Bronchial epithelial cell (primary cell): ENCODE measurements around the gene NUP62CL. TPM values are rescaled to one million over a fixed set of nuclear protein-coding genes. Genes with fewer than 3 reads are reported as not detected.

Experiments used
- DNase-seq: peaks from one replicate; pipeline ENCODE4 v3.0.0-alpha.2; 2010; ENCODE audit warnings: low read depth
- FAIRE-seq: peaks from 2 replicates; lab custom pipeline; 2011; peaks lifted over from hg19 to GRCh38; lab: Jason Lieb, UNC
- H3K27me3 ChIP-seq: 2 replicates; pipeline ENCODE4 v1.5.1; 2011; ENCODE audit warnings: low read length; ENCODE audit not compliant: control insufficient read depth, insufficient read depth
- H3K36me3 ChIP-seq: 2 replicates; pipeline ENCODE4 v1.5.1; 2011; ENCODE audit warnings: low read length; ENCODE audit not compliant: control insufficient read depth, insufficient read depth
- H3K4me3 ChIP-seq: 2 replicates; pipeline ENCODE4 v1.5.1; 2011; ENCODE audit warnings: mild to moderate bottlenecking, low read depth, low read length, control low read depth
- total RNA-seq: library from RNA; depleted of rRNA; stranded (reverse); fragments of >200 nt; gene quantifications from 2 replicates; pipeline ENCODE4 v1.2.1, GENCODE V29; 2014
- TF ChIP-seq, protein P1 (sequence below): IDR thresholded peaks from 2 replicates; pipeline ENCODE4 v1.5.1; 2011; ENCODE audit warnings: mild to moderate bottlenecking, moderate library complexity, low read length, control low read depth, inconsistent platforms; ENCODE audit not compliant: insufficient read depth, severe bottlenecking

The NUP62CL gene
- total RNA-seq, 1 donor from 2014 or later, result 3.9 TPM

- FAIRE-seq (no peak), DNase-seq (peak; percentile 6)
- no peaks in the 10 kb centered on the region for H3K36me3 ChIP-seq
- TF ChIP-seq, protein P1, sequence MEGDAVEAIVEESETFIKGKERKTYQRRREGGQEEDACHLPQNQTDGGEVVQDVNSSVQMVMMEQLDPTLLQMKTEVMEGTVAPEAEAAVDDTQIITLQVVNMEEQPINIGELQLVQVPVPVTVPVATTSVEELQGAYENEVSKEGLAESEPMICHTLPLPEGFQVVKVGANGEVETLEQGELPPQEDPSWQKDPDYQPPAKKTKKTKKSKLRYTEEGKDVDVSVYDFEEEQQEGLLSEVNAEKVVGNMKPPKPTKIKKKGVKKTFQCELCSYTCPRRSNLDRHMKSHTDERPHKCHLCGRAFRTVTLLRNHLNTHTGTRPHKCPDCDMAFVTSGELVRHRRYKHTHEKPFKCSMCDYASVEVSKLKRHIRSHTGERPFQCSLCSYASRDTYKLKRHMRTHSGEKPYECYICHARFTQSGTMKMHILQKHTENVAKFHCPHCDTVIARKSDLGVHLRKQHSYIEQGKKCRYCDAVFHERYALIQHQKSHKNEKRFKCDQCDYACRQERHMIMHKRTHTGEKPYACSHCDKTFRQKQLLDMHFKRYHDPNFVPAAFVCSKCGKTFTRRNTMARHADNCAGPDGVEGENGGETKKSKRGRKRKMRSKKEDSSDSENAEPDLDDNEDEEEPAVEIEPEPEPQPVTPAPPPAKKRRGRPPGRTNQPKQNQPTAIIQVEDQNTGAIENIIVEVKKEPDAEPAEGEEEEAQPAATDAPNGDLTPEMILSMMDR, result peak; percentile 6
- no peak overlapping the region for H3K4me3 ChIP-seq
- H3K27me3 ChIP-seq, result no peaks in the 10 kb centered on the region
Measured at GRCh38 chrX:107102980-107103379, 103.3 kb downstream of the NUP62CL start.

DNA sequence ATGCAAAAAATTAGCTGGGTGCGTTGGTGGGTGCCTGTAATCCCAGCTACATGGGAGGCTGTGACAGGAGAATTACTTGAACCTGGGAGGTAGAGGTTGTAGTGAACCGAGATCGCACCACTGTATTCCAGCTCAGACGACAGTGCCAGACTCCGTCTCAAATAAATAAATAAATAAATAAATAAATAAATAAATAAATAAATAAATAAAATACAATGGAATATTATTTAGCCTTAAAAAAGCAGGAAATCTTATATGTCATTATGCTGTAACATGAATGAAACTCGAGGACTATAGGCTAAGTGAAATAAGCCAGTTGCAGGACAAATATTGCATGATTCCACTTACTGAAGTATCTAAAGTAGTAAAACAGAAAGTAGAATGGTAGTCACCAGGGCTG is 130.1 kb downstream of the NUP62CL start:
- no peak overlapping the region for H3K4me3 ChIP-seq
- no peak for FAIRE-seq
- no peak for DNase-seq
- no peaks in the 10 kb centered on the region for H3K27me3 ChIP-seq
- TF ChIP-seq, protein P1, result no peak
- H3K36me3 ChIP-seq, result no peaks in the 10 kb centered on the region

Other genes starting within 250 kb of the NUP62CL start
- 23.7 and 37.9 TPM in 2 replicates for gene MORC4, start 206.2 kb downstream of the NUP62CL start, total RNA-seq
- 20.0 and 21.5 TPM in 2 replicates for gene RBM41, start 87.6 kb downstream of the NUP62CL start, total RNA-seq
- gene DNAAF6, start 178 bp upstream of the NUP62CL start, total RNA-seq, result not detected in 2 replicates
- not detected in 2 replicates for gene FRMPD3, start 243.2 kb upstream of the NUP62CL start, total RNA-seq